Hepatocyte (in vitro differentiated cells): Measurements from ENCODE around the gene GHR.

Experiments used
- EZH2 ChIP-seq: fragments of 200-600 bp; sonication (generic); IDR thresholded peaks from 2 replicates; pipeline ENCODE4 v1.6.1; 2016; ENCODE audit warnings: antibody characterized with exemption, mild to moderate bottlenecking, borderline replicate concordance
- EZH2phosphoT487 ChIP-seq: fragments of 200-600 bp; sonication (generic); IDR thresholded peaks from one replicate; pipeline ENCODE4 v1.6.1; 2018; ENCODE audit warnings: antibody characterized with exemption, mild to moderate bottlenecking, low read depth, moderate library complexity; ENCODE audit not compliant: unreplicated experiment, severe bottlenecking
- TF ChIP-seq, protein P1 (sequence below): fragments of 200-600 bp; sonication (generic); IDR thresholded peaks from 2 replicates; pipeline ENCODE4 v1.5.1; 2016; ENCODE audit warnings: antibody characterized with exemption, mild to moderate bottlenecking; ENCODE audit not compliant: poor library complexity

DNA sequence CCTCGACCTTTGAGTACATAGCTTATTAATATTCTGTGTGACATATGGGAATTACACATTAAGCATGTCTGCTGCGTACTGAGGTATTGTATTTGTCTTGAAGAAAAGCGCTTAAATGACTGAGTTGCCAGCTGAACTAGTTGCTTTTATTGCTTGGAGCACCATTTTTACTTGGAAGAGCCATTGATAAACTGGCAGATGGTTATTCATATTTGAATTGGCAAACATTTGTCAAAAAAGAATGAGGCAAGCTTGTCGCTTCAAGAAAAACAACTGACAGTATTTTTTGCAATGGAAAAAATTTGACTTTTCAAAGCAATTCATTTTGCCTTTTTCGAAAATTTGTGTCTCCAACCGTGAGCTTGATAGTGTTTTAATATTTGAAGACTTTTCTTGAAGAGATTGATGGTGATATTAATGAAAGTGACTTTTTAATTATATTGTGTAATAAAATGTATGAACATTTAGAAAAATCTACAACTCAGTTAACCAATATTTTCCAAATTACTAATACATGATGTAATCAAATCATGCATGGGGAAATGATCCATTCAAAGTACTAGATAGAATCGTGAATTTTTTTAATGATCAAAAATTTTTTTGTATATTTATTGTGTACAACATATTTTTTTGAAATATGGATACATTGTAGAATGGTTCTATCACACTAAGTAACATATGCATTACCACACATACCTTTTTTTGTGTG, 278.3 kb downstream of the GHR start:
- TF ChIP-seq, protein P1, sequence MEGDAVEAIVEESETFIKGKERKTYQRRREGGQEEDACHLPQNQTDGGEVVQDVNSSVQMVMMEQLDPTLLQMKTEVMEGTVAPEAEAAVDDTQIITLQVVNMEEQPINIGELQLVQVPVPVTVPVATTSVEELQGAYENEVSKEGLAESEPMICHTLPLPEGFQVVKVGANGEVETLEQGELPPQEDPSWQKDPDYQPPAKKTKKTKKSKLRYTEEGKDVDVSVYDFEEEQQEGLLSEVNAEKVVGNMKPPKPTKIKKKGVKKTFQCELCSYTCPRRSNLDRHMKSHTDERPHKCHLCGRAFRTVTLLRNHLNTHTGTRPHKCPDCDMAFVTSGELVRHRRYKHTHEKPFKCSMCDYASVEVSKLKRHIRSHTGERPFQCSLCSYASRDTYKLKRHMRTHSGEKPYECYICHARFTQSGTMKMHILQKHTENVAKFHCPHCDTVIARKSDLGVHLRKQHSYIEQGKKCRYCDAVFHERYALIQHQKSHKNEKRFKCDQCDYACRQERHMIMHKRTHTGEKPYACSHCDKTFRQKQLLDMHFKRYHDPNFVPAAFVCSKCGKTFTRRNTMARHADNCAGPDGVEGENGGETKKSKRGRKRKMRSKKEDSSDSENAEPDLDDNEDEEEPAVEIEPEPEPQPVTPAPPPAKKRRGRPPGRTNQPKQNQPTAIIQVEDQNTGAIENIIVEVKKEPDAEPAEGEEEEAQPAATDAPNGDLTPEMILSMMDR = no peak
- TF ChIP-seq EZH2 (no peak), EZH2phosphoT487 (no peak)
